ENCODE data around the gene ENTREP1.

DNA sequence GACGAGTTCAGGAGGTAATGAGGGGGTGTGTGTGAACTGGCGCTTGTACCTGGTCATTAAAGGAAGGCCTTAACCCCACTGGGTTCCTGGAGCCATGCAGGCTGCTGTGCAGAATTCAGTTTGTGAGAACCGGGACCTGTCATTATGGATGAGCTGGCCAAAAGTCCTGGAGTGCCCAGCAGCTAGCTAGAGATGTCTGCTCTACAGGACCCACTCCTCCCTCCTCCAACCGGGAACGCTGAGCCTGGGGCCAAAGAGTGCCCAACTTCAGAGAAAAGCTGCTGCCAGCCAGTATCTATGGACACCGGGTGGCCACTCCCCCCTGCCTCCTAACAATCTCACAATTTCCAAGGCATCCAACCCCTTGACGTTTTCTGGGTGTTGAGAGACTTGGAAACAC is 1.2 kb downstream of the ENTREP1 start:
- TF ChIP-seq BHLHE40 (IDR thresholded peaks at IDR 0.05; ENCODE audit: low read depth, low read length) (no peak), POLR2A (IDR thresholded peaks at IDR 0.05; ENCODE audit: low read depth, low read length) (no peak), MXI1 (IDR thresholded peaks at IDR 0.05; ENCODE audit: borderline replicate concordance, low read depth, low read length) (no peak), ELK1 (IDR thresholded peaks at IDR 0.05; ENCODE audit: borderline replicate concordance, low read depth, low read length) (no peak)

Measured in IMR-90 (cell line).